Endodermal cell (in vitro differentiated cells): ENCODE data around the gene EZR. TPM values are rescaled to one million over a fixed set of nuclear protein-coding genes. Genes with fewer than 3 reads are reported as not detected.
A peak's percentile ranks its signal among the peaks of the same experiment; 100 is the strongest.

Experiments
- DNase-seq: peaks from one replicate; pipeline ENCODE4 v3.0.0-alpha.2; 2017
- H3K27ac ChIP-seq: 2 replicates; pipeline ENCODE4 v1.5.1; 2013; ENCODE audit warnings: mild to moderate bottlenecking, low read depth, low read length, moderate library complexity
- H3K27me3 ChIP-seq: 2 replicates; pipeline ENCODE4 v1.6.1; 2013; ENCODE audit warnings: mild to moderate bottlenecking, low read length, moderate library complexity; ENCODE audit not compliant: insufficient read depth, control insufficient read depth, poor library complexity, severe bottlenecking
- H3K36me3 ChIP-seq: 2 replicates; pipeline ENCODE4 v1.7.0; 2013; ENCODE audit warnings: mild to moderate bottlenecking, low read length, moderate library complexity; ENCODE audit not compliant: control insufficient read depth, insufficient read depth
- H3K4me1 ChIP-seq: one replicate; pipeline ENCODE4 v1.7.0; 2013; ENCODE audit warnings: low read length; ENCODE audit not compliant: control insufficient read depth, insufficient read depth
- H3K4me3 ChIP-seq: 2 replicates; pipeline ENCODE4 v1.5.1; 2013; ENCODE audit warnings: mild to moderate bottlenecking, low read length, moderate library complexity
- H3K9ac ChIP-seq: 2 replicates; pipeline ENCODE4 v1.6.1; 2013; ENCODE audit warnings: mild to moderate bottlenecking, low read length, moderate library complexity; ENCODE audit not compliant: poor library complexity, severe bottlenecking; ENCODE audit errors: extremely low read depth
- H3K9me3 ChIP-seq: 2 replicates; pipeline ENCODE4 v1.6.1; 2013; ENCODE audit warnings: mild to moderate bottlenecking, low read length, moderate library complexity; ENCODE audit not compliant: control insufficient read depth
- H3K27ac Mint-ChIP-seq: 2 replicates; pipeline ENCODE4 v1.8.0; 2020; ENCODE audit warnings: mixed read lengths
- H3K27me3 Mint-ChIP-seq: 2 replicates; pipeline ENCODE4 v1.8.0; 2021; ENCODE audit warnings: mild to moderate bottlenecking, mixed read lengths; ENCODE audit not compliant: insufficient read depth
- H3K36me3 Mint-ChIP-seq: 2 replicates; pipeline ENCODE4 v1.8.0; 2020; ENCODE audit warnings: low read depth, mixed read lengths
- H3K4me1 Mint-ChIP-seq: 2 replicates; pipeline ENCODE4 v1.8.0; 2020; ENCODE audit warnings: mixed read lengths
- H3K4me3 Mint-ChIP-seq: 2 replicates; pipeline ENCODE4 v1.8.0; 2020; ENCODE audit warnings: mild to moderate bottlenecking, moderate library complexity, mixed read lengths
- H3K9me3 Mint-ChIP-seq: 2 replicates; pipeline ENCODE4 v1.8.0; 2020; ENCODE audit warnings: mild to moderate bottlenecking, mixed read lengths
- WGBS, 2 experiments: methylation state at CpG; one replicate each; pipeline versions ENCODE4 v1.1.5 to v1.1.7; 2013; ENCODE audit warnings: missing lambda C conversion rate in 2 of 2, mixed read lengths in 1 of 2; ENCODE audit not compliant: insufficient coverage in 1 of 2, insufficient read length in 1 of 2; 5-methylcytosine and 5-hydroxymethylcytosine counted together
- long read RNA-seq, 4 experiments: library from polyadenylated mRNA in 2 of 4; library from RNA in 1 of 4; library from capped mRNA in 1 of 4; stranded (forward) in 3 of 4; unstranded in 1 of 4; transcript quantifications; one replicate each; pipeline ENCODE4 v2.0.0, GENCODE V29; 2020 to 2021; ENCODE audit warnings: inconsistent platforms in 1 of 4
- polyA plus RNA-seq, 2 experiments: library from polyadenylated mRNA; stranded (reverse); fragments of 50-300 nt; gene quantifications; one replicate each; pipeline ENCODE4 v1.2.3, GENCODE V29; 2013
- total RNA-seq, 2 donors: library from RNA; stranded (reverse); fragmentation: NEBNext Ultra II Directional in 1 of 2; extraction: Animal tissue kit (Norgen Biotek cat#: 25700) in 1 of 2; gene quantifications; 2 replicates in 1 of 2; 3 replicates in 1 of 2; pipeline ENCODE4 v1.2.1, GENCODE V29; 2021
- TF ChIP-seq, protein P1 (sequence below): fragments of 200-600 bp; sonication (generic); conservative IDR thresholded peaks from 2 replicates; pipeline ENCODE4 v1.5.0; 2021; ENCODE audit warnings: antibody characterized with exemption, mild to moderate bottlenecking

Gene EZR
- total RNA-seq: 100 to 1,000 TPM; 145 to 209 TPM
- polyA plus RNA-seq (2013, experiment 1 of 2): 118 TPM
- polyA plus RNA-seq (2013, experiment 2 of 2): 115 TPM
- long read RNA-seq, experiment 1, partial matches to known transcripts: 82 of 84 reads
- long read RNA-seq, experiment 1, other reads (novel, unspliced or antisense): 0 of 84 reads
- long read RNA-seq, experiment 2, transcript EZR-202 (14 exons, 3,096 nt): major isoform, 760 of 941 reads
- long read RNA-seq, experiment 2, transcript EZR-201 (13 exons, 3,068 nt): minor isoform, 77 of 941 reads
- long read RNA-seq, experiment 2, partial matches to known transcripts: 49 of 941 reads
- long read RNA-seq, experiment 2, other reads (novel, unspliced or antisense): 55 of 941 reads
- long read RNA-seq, experiment 3, transcript EZR-202 (14 exons, 3,096 nt): major isoform, 1,753 of 2,208 reads
- long read RNA-seq, experiment 3, transcript EZR-201 (13 exons, 3,068 nt): minor isoform, 210 of 2,208 reads
- long read RNA-seq, experiment 3, partial matches to known transcripts: 145 of 2,208 reads
- long read RNA-seq, experiment 3, other reads (novel, unspliced or antisense): 100 of 2,208 reads
- long read RNA-seq, experiment 4, transcript EZR-202 (14 exons, 3,096 nt): major isoform, 71 of 331 reads
- long read RNA-seq, experiment 4, partial matches to known transcripts: 247 of 331 reads
- long read RNA-seq, experiment 4, other reads (novel, unspliced or antisense): 11 of 331 reads

DNA sequence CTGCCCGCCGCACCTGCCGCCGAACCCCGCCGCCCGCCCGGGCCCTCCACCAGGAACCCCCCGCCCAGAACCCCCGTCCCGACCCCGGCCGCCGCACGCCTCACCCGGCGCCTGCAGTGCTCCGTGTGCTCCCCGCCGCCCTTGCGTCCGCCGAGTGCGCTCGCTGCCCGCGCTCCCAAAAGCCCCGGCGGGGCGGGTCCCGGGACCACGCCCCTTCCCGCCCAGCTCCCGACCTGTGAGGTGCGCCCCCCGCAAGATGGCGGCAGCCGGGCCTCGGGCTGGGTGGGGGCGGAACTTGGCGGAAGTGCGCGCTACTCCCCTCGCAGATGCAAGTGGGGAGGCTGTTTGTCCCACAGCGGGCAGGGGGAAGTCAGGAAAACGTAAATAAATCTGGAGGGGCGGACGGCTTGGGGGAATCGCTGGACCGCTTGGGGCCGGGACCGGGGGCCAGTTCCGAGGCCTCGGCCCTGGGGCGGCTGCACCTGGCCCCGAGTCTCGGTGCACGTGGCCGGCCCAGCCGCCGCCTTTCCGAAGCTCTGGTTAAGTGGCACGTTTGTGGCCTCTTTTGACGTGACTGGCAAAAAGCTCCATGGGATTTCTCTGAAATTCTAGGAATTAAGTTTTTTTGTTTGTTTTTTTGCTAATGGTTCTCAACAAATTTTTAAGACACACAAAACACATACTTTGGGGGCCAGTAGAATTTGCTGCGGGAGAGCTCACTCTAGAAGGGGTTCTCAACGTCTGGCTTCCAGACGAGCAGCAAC lies at the start of gene EZR:
EZR (minus strand) TSS at position 156 of the 764 bp plus-strand sequence. CDS start 1,275 bp downstream, outside the sequence.
- peaks cover 3% of the 10 kb centered on the region for H3K27me3 Mint-ChIP-seq
- H3K4me3 Mint-ChIP-seq: peak within 1 kb of the TSS; percentile 90
- no peaks in the 10 kb centered on the region for H3K9me3 ChIP-seq
- peak within 1 kb of the TSS; percentile 60 for H3K9ac ChIP-seq
- H3K27ac Mint-ChIP-seq: peak within 1 kb of the TSS; percentile 67
- H3K36me3 ChIP-seq: peaks cover 22% of the 10 kb centered on the region
- DNase-seq: peak; percentile 95
- no peaks in the 10 kb centered on the region for H3K27me3 ChIP-seq
- peaks cover 34% of the 10 kb centered on the region for H3K36me3 Mint-ChIP-seq
- TF ChIP-seq, protein P1, sequence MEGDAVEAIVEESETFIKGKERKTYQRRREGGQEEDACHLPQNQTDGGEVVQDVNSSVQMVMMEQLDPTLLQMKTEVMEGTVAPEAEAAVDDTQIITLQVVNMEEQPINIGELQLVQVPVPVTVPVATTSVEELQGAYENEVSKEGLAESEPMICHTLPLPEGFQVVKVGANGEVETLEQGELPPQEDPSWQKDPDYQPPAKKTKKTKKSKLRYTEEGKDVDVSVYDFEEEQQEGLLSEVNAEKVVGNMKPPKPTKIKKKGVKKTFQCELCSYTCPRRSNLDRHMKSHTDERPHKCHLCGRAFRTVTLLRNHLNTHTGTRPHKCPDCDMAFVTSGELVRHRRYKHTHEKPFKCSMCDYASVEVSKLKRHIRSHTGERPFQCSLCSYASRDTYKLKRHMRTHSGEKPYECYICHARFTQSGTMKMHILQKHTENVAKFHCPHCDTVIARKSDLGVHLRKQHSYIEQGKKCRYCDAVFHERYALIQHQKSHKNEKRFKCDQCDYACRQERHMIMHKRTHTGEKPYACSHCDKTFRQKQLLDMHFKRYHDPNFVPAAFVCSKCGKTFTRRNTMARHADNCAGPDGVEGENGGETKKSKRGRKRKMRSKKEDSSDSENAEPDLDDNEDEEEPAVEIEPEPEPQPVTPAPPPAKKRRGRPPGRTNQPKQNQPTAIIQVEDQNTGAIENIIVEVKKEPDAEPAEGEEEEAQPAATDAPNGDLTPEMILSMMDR: peak; percentile 21
- H3K27ac ChIP-seq: peak within 1 kb of the TSS; percentile 43
- H3K4me3 ChIP-seq: peak within 1 kb of the TSS; percentile 68
- H3K4me1 ChIP-seq: peaks cover 3% of the 10 kb centered on the region
- peaks cover 34% of the 10 kb centered on the region for H3K4me1 Mint-ChIP-seq
- H3K9me3 Mint-ChIP-seq: peaks cover 6% of the 10 kb centered on the region
- 18 to 37% methylated on average over 21 to 67 of the region's 67 CpGs for WGBS, 2 experiments

DNA sequence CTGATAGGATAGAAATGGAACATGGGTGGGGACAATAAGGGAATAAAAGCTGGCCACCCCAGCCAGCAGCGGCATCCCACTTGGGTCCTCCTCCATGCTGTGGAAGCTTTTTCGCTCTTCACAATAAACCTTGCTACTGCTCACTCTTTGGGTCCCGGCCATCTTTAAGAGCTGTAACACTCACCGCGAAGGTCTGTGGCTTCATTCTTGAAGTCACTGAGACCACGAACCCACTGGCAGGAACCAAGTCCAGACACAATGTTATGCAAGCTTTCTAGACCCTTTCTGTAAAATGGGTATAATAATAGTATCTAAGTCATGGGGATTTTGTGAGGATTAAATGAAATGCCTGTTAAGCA lies 48.9 kb upstream of the EZR start:
- 97 to 98% methylated on average over 5 to 6 of the region's 6 CpGs for WGBS, 2 experiments
- H3K4me1 ChIP-seq: peaks cover 4% of the 10 kb centered on the region
- no peaks in the 10 kb centered on the region for H3K27me3 Mint-ChIP-seq
- no peaks in the 10 kb centered on the region for H3K36me3 ChIP-seq
- no peaks in the 10 kb centered on the region for H3K36me3 Mint-ChIP-seq
- H3K9me3 ChIP-seq: no peaks in the 10 kb centered on the region
- no peaks in the 10 kb centered on the region for H3K27me3 ChIP-seq
- TF ChIP-seq, protein P1: no peak
- H3K9me3 Mint-ChIP-seq: no peaks in the 10 kb centered on the region
- H3K4me3 ChIP-seq: no peak overlapping the region
- H3K27ac Mint-ChIP-seq: no peak overlapping the region
- H3K9ac ChIP-seq: no peak overlapping the region
- no peak overlapping the region for H3K27ac ChIP-seq
- H3K4me1 Mint-ChIP-seq: peaks cover 26% of the 10 kb centered on the region
- DNase-seq: no peak
- no peak overlapping the region for H3K4me3 Mint-ChIP-seq

DNA sequence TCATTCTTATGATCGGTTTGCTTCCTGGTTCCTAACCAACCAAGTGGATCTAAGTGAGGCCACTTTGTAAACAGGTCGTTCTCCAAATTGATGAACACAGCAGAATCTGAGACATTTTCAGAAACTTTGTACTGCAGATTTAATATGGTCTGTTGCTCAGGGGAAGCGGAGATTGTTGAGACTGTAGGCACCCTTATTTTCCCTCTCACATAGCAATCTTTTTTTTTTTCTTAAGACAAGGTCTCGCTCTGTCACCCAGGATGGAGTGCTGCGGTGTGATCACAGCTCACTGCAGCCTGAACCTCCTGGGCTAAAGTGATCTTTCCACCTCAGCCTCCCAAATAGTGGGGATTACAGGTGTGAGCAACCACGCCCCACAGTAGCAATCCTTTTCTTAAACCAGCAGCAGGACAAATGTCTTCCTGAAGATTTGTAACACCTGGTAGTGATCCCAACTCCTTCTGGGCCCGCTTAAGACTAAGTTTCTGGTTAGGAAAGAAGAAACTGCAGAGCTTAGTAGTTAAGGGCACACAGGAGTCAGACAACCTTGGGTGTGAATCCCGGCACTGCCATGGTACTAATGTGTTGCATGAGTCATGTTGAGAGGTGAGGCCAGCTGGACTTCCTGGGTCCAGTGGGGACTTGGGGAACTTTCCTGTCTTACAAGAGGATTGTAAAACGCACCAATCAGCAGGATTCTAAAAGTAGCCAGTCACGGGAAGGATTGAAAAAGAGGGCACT lies 48.4 kb upstream of the EZR start:
- no peaks in the 10 kb centered on the region for H3K27me3 Mint-ChIP-seq
- peaks cover 26% of the 10 kb centered on the region for H3K4me1 Mint-ChIP-seq
- Histone ChIP-seq H3K4me1 (peaks cover 4% of the 10 kb centered on the region), H3K36me3 (no peaks in the 10 kb centered on the region), H3K4me3 (no peak overlapping the region), H3K9me3 (no peaks in the 10 kb centered on the region), H3K9ac (no peak overlapping the region), H3K27me3 (no peaks in the 10 kb centered on the region), H3K27ac (no peak overlapping the region)
- no peaks in the 10 kb centered on the region for H3K9me3 Mint-ChIP-seq
- no peaks in the 10 kb centered on the region for H3K36me3 Mint-ChIP-seq
- WGBS, 2 experiments: 93 to 95% methylated on average over 7 to 10 of the region's 10 CpGs
- H3K4me3 Mint-ChIP-seq: no peak overlapping the region
- DNase-seq: peak; percentile 52
- H3K27ac Mint-ChIP-seq: peak overlapping the region; percentile 31
- TF ChIP-seq, protein P1: no peak
